ENCODE results near the gene HAUS8.

GRCh38 chr19:17070912-17071311 lies 4.3 kb downstream of the HAUS8 start:
- no peak for TF ChIP-seq CTCF (IDR thresholded peaks at IDR 0.05)
- no peak for TF ChIP-seq POLR2AphosphoS5 (IDR thresholded peaks at IDR 0.05)
- TF ChIP-seq POLR2A (IDR thresholded peaks at IDR 0.05) = no peak
- no peak for TF ChIP-seq EP300 (IDR thresholded peaks at IDR 0.05; ENCODE audit: low read depth)
